HEK293T (cell line): ENCODE results near the gene PAK6.

Experiments used
- CTCF ChIA-PET: fragments of 350-600 bp; formaldehyde crosslinking; extraction: SDS; loops from one replicate; lab custom pipeline; 2021; ENCODE audit warnings: antibody characterized with exemption, inconsistent platforms; lab: Yijun Ruan, JAX
- POLR2A ChIA-PET: fragments of 350-600 bp; formaldehyde crosslinking; extraction: SDS; loops from one replicate; lab custom pipeline; 2020; ENCODE audit warnings: antibody characterized with exemption, inconsistent platforms; lab: Yijun Ruan, JAX
- DNase-seq: peaks from one replicate; pipeline ENCODE4 v3.0.0; 2012; ENCODE audit warnings: mixed read lengths; ENCODE audit errors: extremely low spot score
- ARNT ChIP-seq: fragments of 450-650 bp; IDR thresholded peaks from 2 replicates; pipeline ENCODE4 v1.6.1; 2017; ENCODE audit warnings: mild to moderate bottlenecking
- BHLHE40 ChIP-seq: fragments of 450-650 bp; IDR thresholded peaks from 2 replicates; pipeline ENCODE4 v1.6.1; 2016; ENCODE audit warnings: mild to moderate bottlenecking, moderate library complexity, borderline replicate concordance
- CTBP1 ChIP-seq: fragments of 450-650 bp; IDR thresholded peaks from 2 replicates; pipeline ENCODE4 v1.6.1; 2016; ENCODE audit warnings: borderline replicate concordance
- ELF4 ChIP-seq: fragments of 450-650 bp; IDR thresholded peaks from 2 replicates; pipeline ENCODE4 v1.6.1; 2017; ENCODE audit warnings: antibody characterized with exemption
- FOXA1 ChIP-seq: fragments of 450-650 bp; IDR thresholded peaks from 2 replicates; pipeline ENCODE4 v1.6.1; 2016; ENCODE audit warnings: mild to moderate bottlenecking
- FOXK2 ChIP-seq: fragments of 450-650 bp; IDR thresholded peaks from 2 replicates; pipeline ENCODE4 v1.6.1; 2016; ENCODE audit warnings: mild to moderate bottlenecking
- FOXM1 ChIP-seq: fragments of 450-650 bp; IDR thresholded peaks from 2 replicates; pipeline ENCODE4 v1.6.1; 2017; ENCODE audit warnings: mild to moderate bottlenecking, borderline replicate concordance
- HDGF ChIP-seq: fragments of 450-650 bp; IDR thresholded peaks from 2 replicates; pipeline ENCODE4 v1.6.1; 2017; ENCODE audit warnings: antibody characterized with exemption, borderline replicate concordance
- L3MBTL2 ChIP-seq: fragments of 450-650 bp; conservative IDR thresholded peaks from 2 replicates; pipeline ENCODE4 v1.6.1; 2016; ENCODE audit warnings: mild to moderate bottlenecking
- LEF1 ChIP-seq: fragments of 450-650 bp; IDR thresholded peaks from 2 replicates; pipeline ENCODE4 v1.6.1; 2017; ENCODE audit warnings: mild to moderate bottlenecking, borderline replicate concordance
- NFRKB ChIP-seq: fragments of 450-650 bp; IDR thresholded peaks from 2 replicates; pipeline ENCODE4 v1.6.1; 2016; ENCODE audit warnings: mild to moderate bottlenecking, moderate library complexity
- SP1 ChIP-seq: fragments of 450-650 bp; IDR thresholded peaks from 2 replicates; pipeline ENCODE4 v1.6.1; 2017
- SUZ12 ChIP-seq: fragments of 450-650 bp; IDR thresholded peaks from 2 replicates; pipeline ENCODE4 v1.6.1; 2016; ENCODE audit warnings: mild to moderate bottlenecking
- TARDBP ChIP-seq: fragments of 450-650 bp; IDR thresholded peaks from 2 replicates; pipeline ENCODE4 v1.6.1; 2016
- ZNF384 ChIP-seq: fragments of 450-650 bp; IDR thresholded peaks from 2 replicates; pipeline ENCODE4 v1.6.1; 2016
- TF ChIP-seq, protein P1 (sequence below): fragments of 450-650 bp; IDR thresholded peaks from 2 replicates; pipeline ENCODE4 v1.6.1; 2016

Gene PAK6

DNA sequence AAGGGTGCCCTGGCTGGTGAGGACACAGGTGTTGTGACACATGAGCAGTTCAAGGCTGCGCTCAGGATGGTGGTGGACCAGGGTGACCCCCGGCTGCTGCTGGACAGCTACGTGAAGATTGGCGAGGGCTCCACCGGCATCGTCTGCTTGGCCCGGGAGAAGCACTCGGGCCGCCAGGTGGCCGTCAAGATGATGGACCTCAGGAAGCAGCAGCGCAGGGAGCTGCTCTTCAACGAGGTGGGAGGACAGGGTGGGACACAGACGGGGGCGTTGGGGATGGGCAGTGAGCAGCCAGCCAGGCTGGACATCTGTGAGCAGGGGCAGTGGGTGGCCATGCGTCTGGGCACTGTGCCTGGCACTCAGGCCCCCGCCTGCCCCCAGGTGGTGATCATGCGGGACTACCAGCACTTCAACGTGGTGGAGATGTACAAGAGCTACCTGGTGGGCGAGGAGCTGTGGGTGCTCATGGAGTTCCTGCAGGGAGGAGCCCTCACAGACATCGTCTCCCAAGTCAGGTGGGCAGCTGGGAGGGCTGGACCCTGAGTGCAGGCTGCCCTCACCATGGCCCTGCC, 33.7 kb downstream of the PAK6 start:
- DNase-seq: no peak

DNA sequence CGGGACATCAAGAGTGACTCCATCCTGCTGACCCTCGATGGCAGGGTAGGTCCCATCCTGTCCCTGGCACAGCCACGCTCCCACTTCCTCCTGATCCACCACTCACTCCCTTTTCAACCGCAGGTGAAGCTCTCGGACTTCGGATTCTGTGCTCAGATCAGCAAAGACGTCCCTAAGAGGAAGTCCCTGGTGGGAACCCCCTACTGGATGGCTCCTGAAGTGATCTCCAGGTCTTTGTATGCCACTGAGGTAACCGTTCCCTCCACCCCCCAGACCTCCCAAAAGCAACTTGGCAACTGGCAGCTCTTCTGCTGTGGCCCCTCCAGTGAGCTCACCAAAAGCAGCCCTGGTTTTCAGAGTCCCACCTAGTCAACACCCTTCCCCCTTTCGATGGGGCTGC, 34.6 kb downstream of the PAK6 start:
- CTCF ChIA-PET: interaction anchor here (0.9 to 3.0 kb wide), 10 partner anchors 11 to 228 kb away, joined by 3 to 56 read pairs (median 6); no protein-coding TSS in a partner anchor
- TF ChIP-seq ARNT: no peak
- no peak for TF ChIP-seq LEF1
- no peak for TF ChIP-seq FOXK2
- TF ChIP-seq SUZ12: no peak
- no peak for TF ChIP-seq SP1
- TF ChIP-seq, protein P1, sequence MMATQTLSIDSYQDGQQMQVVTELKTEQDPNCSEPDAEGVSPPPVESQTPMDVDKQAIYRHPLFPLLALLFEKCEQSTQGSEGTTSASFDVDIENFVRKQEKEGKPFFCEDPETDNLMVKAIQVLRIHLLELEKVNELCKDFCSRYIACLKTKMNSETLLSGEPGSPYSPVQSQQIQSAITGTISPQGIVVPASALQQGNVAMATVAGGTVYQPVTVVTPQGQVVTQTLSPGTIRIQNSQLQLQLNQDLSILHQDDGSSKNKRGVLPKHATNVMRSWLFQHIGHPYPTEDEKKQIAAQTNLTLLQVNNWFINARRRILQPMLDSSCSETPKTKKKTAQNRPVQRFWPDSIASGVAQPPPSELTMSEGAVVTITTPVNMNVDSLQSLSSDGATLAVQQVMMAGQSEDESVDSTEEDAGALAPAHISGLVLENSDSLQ: no peak
- TF ChIP-seq TARDBP: no peak
- TF ChIP-seq HDGF: no peak
- no peak for TF ChIP-seq CTBP1
- no peak for TF ChIP-seq ZNF384
- TF ChIP-seq FOXM1: no peak
- no peak for TF ChIP-seq L3MBTL2
- TF ChIP-seq BHLHE40: no peak
- no peak for TF ChIP-seq NFRKB
- TF ChIP-seq ELF4: no peak
- TF ChIP-seq FOXA1: no peak
- POLR2A ChIA-PET: interaction anchor here (1.0 to 1.6 kb wide), 2 partner anchors 10 to 35 kb away, joined by 3 to 4 read pairs; partner anchors contain the start of gene PAK6
- no peak for DNase-seq

More for the DNA sequence above, 33.7 kb downstream of the PAK6 start:
- TF ChIP-seq FOXM1 (no peak), SUZ12 (no peak), ZNF384 (no peak), L3MBTL2 (no peak), ARNT (no peak), BHLHE40 (no peak), LEF1 (no peak), ELF4 (no peak), FOXK2 (no peak), FOXA1 (no peak), CTBP1 (no peak), HDGF (no peak), NFRKB (no peak), TARDBP (no peak), SP1 (no peak)
- TF ChIP-seq, protein P1: no peak
- CTCF ChIA-PET: interaction anchor here (0.9 to 3.0 kb wide), 6 partner anchors 10 to 227 kb away, joined by 3 to 56 read pairs (median 7); no protein-coding TSS in a partner anchor
- POLR2A ChIA-PET: interaction anchor here (1.6 kb wide), 1 partner anchor 9 kb away, joined by 3 read pairs; no protein-coding TSS in a partner anchor

DNA sequence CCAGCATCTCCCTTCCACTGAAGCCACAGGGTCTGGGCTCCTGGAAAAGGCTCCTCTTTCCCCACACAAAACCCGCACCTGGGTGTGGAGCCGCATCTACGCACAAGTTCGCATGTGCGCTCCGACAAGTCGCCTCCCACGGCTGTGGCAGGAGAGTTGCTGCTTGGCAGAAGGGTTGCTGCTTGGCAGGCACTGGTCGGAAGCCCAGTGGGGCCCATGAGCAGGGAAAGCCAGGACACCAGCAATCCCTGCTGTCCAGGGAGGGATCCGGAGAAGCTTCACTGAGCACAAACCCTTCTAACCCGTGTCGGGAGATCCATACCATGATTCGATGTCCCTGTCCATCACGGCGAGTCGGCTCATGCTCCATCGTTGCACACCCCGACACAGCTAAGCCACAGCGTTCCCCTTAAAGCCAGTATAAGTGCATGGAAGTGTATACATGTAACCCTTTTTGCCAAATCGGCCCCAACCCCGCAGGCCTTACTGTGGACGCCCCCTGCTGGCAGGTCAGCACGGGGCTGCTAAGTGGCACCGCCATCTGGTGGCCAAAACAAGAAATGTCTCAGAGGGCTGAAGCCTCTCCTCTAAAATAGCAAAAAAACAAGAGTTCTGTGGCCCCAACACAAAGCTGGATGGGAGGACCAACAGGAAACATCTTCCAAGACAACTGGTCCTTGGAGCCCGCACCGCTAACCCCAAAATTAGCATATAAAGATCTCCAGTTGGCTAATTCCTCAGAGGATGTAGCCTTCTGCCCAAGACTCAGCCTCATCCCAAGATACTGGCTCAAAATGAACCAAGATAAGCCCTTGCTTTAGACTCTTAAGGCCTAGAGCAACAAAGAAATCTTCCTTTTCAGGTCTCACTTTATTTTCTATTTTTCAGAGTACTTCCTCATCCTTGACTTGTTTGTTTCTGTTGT, 35.7 kb downstream of the PAK6 start:
- peak; percentile 61 for DNase-seq
- ChIA-PET POLR2A (interaction anchor here (0.6 to 1.6 kb wide), 2 partner anchors 11 to 176 kb away, joined by 3 read pairs; no protein-coding TSS in a partner anchor), CTCF (interaction anchor here (0.5 to 3.0 kb wide), 36 partner anchors 9 to 693 kb away, joined by 3 to 56 read pairs (median 4); partner anchors contain the start of genes ANKRD63 and PAK6)
- TF ChIP-seq ZNF384 (0 out of 2 replicates have a peak, but pooled peaks have one; percentile 22), ARNT (no peak)

DNA sequence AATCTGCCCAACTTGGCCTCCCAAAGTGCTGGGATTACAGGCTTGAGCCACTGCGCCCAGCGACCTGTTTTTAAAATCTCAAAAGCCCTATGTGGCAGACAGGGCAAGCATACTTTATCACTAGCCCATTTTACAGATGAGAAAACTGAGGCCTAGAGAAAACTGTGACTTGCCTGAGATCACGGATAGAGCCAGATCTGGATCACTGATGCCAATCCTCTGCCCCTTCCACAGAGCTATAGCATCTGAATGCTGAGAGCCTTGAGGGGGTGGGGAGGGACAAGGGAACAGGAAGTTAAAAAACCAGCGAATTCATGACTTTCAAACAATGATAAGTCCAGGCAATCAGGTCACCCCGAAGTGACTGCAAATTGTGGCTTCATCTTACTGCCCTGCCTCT, 36.7 kb downstream of the PAK6 start:
- CTCF ChIA-PET: interaction anchor here (0.7 to 1.4 kb wide), 3 partner anchors 18 to 89 kb away, joined by 3 to 4 read pairs (median 3); no protein-coding TSS in a partner anchor
- POLR2A ChIA-PET: no interaction called here
- TF ChIP-seq TARDBP: no peak
- no peak for TF ChIP-seq L3MBTL2
- TF ChIP-seq LEF1: no peak
- TF ChIP-seq FOXA1: no peak
- TF ChIP-seq ARNT: no peak
- no peak for TF ChIP-seq SUZ12
- TF ChIP-seq, protein P1: no peak
- no peak for TF ChIP-seq CTBP1
- DNase-seq: no peak

DNA sequence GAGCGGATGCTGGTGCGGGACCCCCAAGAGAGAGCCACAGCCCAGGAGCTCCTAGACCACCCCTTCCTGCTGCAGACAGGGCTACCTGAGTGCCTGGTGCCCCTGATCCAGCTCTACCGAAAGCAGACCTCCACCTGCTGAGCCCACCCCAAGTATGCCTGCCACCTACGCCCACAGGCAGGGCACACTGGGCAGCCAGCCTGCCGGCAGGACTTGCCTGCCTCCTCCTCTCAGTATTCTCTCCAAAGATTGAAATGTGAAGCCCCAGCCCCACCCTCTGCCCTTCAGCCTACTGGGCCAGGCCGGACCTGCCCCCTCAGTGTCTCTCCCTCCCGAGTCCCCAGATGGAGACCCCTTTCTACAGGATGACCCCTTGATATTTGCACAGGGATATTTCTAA, 37.1 kb downstream of the PAK6 start:
- CTCF ChIA-PET: interaction anchor here (0.9 kb wide), 1 partner anchor 89 kb away, joined by 3 read pairs; no protein-coding TSS in a partner anchor
- TF ChIP-seq SP1 (no peak), NFRKB (no peak), BHLHE40 (no peak), ZNF384 (no peak), ELF4 (no peak), ARNT (no peak), CTBP1 (no peak), FOXK2 (no peak), LEF1 (no peak), HDGF (no peak), TARDBP (no peak), FOXA1 (no peak), SUZ12 (no peak), FOXM1 (no peak), L3MBTL2 (no peak)
- TF ChIP-seq, protein P1: no peak
- no peak for DNase-seq
- POLR2A ChIA-PET: no interaction called here
